ENCODE data around the gene MMP11. TPM values are rescaled to one million over a fixed set of nuclear protein-coding genes. Genes with fewer than 3 reads are reported as not detected.

Gene MMP11
- polyA plus RNA-seq, 1 donor from 2014 or later: 9.3 TPM

DNA sequence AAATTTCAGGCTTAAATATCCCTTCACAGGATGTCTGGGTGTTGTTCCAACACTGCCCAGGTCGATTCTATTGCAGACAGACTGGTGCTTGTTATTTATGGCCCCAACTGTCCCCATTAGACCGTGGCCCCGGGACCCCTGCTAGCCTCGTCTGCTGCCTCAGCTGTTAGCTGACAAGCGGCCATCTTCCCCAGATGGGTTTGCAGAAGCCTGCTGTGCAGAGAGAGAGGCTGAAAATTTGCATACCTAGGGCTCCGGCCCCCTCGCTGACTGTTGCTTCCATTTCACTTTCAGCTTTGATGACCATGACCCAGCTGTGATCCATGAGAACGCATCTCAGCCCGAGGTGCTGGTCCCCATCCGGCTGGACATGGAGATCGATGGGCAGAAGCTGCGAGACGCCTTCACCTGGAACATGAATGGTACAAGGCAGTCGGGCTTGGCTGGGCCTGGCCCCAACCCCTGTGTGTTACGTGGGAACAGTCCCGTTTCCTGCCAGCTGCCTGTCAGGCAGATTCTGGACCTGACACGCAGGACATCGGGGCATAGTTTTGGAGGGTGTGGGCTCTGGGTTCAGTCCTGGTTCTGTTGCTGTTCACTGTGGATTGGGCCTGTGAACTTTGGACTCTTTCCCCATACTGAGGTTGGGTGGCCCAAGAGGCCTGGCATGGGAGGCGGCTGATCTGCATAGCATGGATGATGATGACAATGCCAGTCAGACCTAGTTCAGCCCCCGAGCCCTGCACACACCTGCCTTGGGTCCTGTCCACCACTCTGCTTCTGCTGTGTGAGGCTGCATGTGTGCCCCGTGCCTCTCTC is 30.6 kb downstream of the MMP11 start:
- Histone ChIP-seq H4K20me1 (ENCODE audit: insufficient read depth) (no peaks in the 10 kb centered on the region), H3K9me3 (ENCODE audit: low read length) (no peaks in the 10 kb centered on the region), H3K27me3 (ENCODE audit: insufficient read depth, low read depth, low read length) (no peaks in the 10 kb centered on the region), H3F3A (ENCODE audit: insufficient read depth, low read length, poor library complexity, severe bottlenecking) (no peaks in the 10 kb centered on the region), H2AFZ (ENCODE audit: low read depth, low read length) (no peak overlapping the region), H3K9ac (ENCODE audit: low read length) (no peak overlapping the region), H3K4me2 (ENCODE audit: low read length) (no peak overlapping the region), H3K36me3 (ENCODE audit: insufficient read depth, low read length) (peaks cover 13% of the 10 kb centered on the region), H3K9me2 (ENCODE audit: insufficient read depth, low read length) (no peaks in the 10 kb centered on the region), H3K79me2 (replicated peaks; ENCODE audit: insufficient read depth, low read length) (no peaks in the 10 kb centered on the region), H3K27ac (ENCODE audit: low read length) (no peak overlapping the region), H3K4me3 (ENCODE audit: low read length) (no peak overlapping the region)
- TF ChIP-seq EZH2 (IDR thresholded peaks at IDR 0.05; ENCODE audit: borderline replicate concordance, insufficient read depth, low read length, poor library complexity, severe bottlenecking): no peak
- no peak for TF ChIP-seq RAD21 (conservative IDR thresholded peaks at IDR 0.05)
- TF ChIP-seq MXI1 (conservative IDR thresholded peaks at IDR 0.05; ENCODE audit: poor library complexity, severe bottlenecking): no peak
- TF ChIP-seq, protein P1, sequence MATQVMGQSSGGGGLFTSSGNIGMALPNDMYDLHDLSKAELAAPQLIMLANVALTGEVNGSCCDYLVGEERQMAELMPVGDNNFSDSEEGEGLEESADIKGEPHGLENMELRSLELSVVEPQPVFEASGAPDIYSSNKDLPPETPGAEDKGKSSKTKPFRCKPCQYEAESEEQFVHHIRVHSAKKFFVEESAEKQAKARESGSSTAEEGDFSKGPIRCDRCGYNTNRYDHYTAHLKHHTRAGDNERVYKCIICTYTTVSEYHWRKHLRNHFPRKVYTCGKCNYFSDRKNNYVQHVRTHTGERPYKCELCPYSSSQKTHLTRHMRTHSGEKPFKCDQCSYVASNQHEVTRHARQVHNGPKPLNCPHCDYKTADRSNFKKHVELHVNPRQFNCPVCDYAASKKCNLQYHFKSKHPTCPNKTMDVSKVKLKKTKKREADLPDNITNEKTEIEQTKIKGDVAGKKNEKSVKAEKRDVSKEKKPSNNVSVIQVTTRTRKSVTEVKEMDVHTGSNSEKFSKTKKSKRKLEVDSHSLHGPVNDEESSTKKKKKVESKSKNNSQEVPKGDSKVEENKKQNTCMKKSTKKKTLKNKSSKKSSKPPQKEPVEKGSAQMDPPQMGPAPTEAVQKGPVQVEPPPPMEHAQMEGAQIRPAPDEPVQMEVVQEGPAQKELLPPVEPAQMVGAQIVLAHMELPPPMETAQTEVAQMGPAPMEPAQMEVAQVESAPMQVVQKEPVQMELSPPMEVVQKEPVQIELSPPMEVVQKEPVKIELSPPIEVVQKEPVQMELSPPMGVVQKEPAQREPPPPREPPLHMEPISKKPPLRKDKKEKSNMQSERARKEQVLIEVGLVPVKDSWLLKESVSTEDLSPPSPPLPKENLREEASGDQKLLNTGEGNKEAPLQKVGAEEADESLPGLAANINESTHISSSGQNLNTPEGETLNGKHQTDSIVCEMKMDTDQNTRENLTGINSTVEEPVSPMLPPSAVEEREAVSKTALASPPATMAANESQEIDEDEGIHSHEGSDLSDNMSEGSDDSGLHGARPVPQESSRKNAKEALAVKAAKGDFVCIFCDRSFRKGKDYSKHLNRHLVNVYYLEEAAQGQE (IDR thresholded peaks at IDR 0.05; ENCODE audit: borderline replicate concordance): no peak
- TF ChIP-seq EP300 (conservative IDR thresholded peaks at IDR 0.05; ENCODE audit: poor library complexity, severe bottlenecking): no peak
- TF ChIP-seq, protein P2, sequence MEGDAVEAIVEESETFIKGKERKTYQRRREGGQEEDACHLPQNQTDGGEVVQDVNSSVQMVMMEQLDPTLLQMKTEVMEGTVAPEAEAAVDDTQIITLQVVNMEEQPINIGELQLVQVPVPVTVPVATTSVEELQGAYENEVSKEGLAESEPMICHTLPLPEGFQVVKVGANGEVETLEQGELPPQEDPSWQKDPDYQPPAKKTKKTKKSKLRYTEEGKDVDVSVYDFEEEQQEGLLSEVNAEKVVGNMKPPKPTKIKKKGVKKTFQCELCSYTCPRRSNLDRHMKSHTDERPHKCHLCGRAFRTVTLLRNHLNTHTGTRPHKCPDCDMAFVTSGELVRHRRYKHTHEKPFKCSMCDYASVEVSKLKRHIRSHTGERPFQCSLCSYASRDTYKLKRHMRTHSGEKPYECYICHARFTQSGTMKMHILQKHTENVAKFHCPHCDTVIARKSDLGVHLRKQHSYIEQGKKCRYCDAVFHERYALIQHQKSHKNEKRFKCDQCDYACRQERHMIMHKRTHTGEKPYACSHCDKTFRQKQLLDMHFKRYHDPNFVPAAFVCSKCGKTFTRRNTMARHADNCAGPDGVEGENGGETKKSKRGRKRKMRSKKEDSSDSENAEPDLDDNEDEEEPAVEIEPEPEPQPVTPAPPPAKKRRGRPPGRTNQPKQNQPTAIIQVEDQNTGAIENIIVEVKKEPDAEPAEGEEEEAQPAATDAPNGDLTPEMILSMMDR (IDR thresholded peaks at IDR 0.05; ENCODE audit: poor library complexity, severe bottlenecking): no peak
- no peak for TF ChIP-seq SMC3 (conservative IDR thresholded peaks at IDR 0.05; ENCODE audit: poor library complexity)

DNA sequence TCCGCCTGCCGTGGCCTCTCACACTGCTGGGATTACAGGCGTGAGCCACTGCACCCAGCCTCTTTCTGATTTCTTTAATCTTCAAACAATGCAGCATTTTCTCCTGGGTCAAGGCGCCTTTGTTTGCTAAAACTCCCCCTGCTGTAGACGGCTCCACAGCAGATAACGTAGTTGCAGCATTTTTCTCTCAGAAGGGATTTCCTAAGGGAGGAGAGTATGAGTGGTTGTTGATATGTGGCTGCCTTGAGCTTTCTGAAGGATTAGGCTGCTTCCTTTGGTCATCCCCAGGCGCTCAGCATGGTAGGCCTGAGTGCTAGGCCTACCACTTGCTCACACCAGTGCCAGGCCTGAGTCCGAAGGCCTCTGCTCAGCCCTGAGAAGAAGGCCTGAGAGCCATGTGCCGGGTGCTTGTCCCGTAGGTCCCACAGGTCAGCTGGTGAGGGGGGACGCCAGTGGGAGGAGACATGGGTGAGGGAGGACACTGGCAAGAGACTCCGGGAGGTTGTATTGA is 32.2 kb downstream of the MMP11 start:
- H3K4me3 ChIP-seq (ENCODE audit: low read length): no peak overlapping the region
- no peaks in the 10 kb centered on the region for H3F3A ChIP-seq (ENCODE audit: insufficient read depth, low read length, poor library complexity, severe bottlenecking)
- no peaks in the 10 kb centered on the region for H3K27me3 ChIP-seq (ENCODE audit: insufficient read depth, low read depth, low read length)
- no peak overlapping the region for H3K9ac ChIP-seq (ENCODE audit: low read length)
- H3K9me2 ChIP-seq (ENCODE audit: insufficient read depth, low read length): no peaks in the 10 kb centered on the region
- TF ChIP-seq SMC3 (conservative IDR thresholded peaks at IDR 0.05; ENCODE audit: poor library complexity) (no peak), TAF1 (IDR thresholded peaks at IDR 0.05; ENCODE audit: low read depth) (no peak), MXI1 (conservative IDR thresholded peaks at IDR 0.05; ENCODE audit: poor library complexity, severe bottlenecking) (no peak), POLR2AphosphoS5 (IDR thresholded peaks at IDR 0.05) (no peak), RAD21 (conservative IDR thresholded peaks at IDR 0.05) (no peak), EZH2 (IDR thresholded peaks at IDR 0.05; ENCODE audit: borderline replicate concordance, insufficient read depth, low read length, poor library complexity, severe bottlenecking) (no peak), EP300 (conservative IDR thresholded peaks at IDR 0.05; ENCODE audit: poor library complexity, severe bottlenecking) (no peak)
- TF ChIP-seq, protein P1 (IDR thresholded peaks at IDR 0.05; ENCODE audit: borderline replicate concordance): no peak
- TF ChIP-seq, protein P2 (IDR thresholded peaks at IDR 0.05; ENCODE audit: poor library complexity, severe bottlenecking): no peak
- H3K36me3 ChIP-seq (ENCODE audit: insufficient read depth, low read length): peaks cover 13% of the 10 kb centered on the region
- H4K20me1 ChIP-seq (ENCODE audit: insufficient read depth): no peaks in the 10 kb centered on the region
- H3K4me2 ChIP-seq (ENCODE audit: low read length): no peak overlapping the region
- H3K9me3 ChIP-seq (ENCODE audit: low read length): no peaks in the 10 kb centered on the region
- H3K27ac ChIP-seq (ENCODE audit: low read length): no peak overlapping the region
- H3K79me2 ChIP-seq (replicated peaks; ENCODE audit: insufficient read depth, low read length): no peaks in the 10 kb centered on the region
- H2AFZ ChIP-seq (ENCODE audit: low read depth, low read length): no peak overlapping the region

Measured in neural cell (in vitro differentiated cells).